ENCODE data around the gene NMRAL1.

NMRAL1 gene

GRCh38 chr16:4474192-4474961, at the start of gene NMRAL1:
NMRAL1 (minus strand) TSS chr16:4474625; CDS start chr16:4474132, 493 bp downstream.
- peak; percentile 86 for FAIRE-seq

GRCh38 chr16:4523686-4524085, 49.3 kb upstream of the NMRAL1 start:
- FAIRE-seq, result no peak

- FAIRE-seq, result no peak
Observed at GRCh38 chr16:4522051-4522581, 47.7 kb upstream of the NMRAL1 start.

GRCh38 chr16:4520913-4521312, 46.5 kb upstream of the NMRAL1 start:
- no peak for FAIRE-seq

GRCh38 chr16:4519274-4520058, 45.0 kb upstream of the NMRAL1 start:
- FAIRE-seq, result no peak

GRCh38 chr16:4517812-4518680, 43.6 kb upstream of the NMRAL1 start:
- peak; percentile 34 for FAIRE-seq

GRCh38 chr16:4515611-4516233, 41.3 kb upstream of the NMRAL1 start:
- FAIRE-seq, result no peak

- no peak for FAIRE-seq
Observed at GRCh38 chr16:4514606-4515005, 40.2 kb upstream of the NMRAL1 start.

GRCh38 chr16:4513881-4514280, 39.5 kb upstream of the NMRAL1 start:
- FAIRE-seq, result no peak

- no peak for FAIRE-seq
Observed at GRCh38 chr16:4513086-4513860, 38.8 kb upstream of the NMRAL1 start.

- FAIRE-seq, result no peak
Observed at GRCh38 chr16:4512473-4512872, 38.0 kb upstream of the NMRAL1 start.

- FAIRE-seq, result no peak
Observed at GRCh38 chr16:4511441-4512082, 37.1 kb upstream of the NMRAL1 start.

GRCh38 chr16:4510747-4511426, 36.5 kb upstream of the NMRAL1 start:
- FAIRE-seq, result no peak

GRCh38 chr16:4510131-4510530, 35.7 kb upstream of the NMRAL1 start:
- FAIRE-seq, result no peak

- no peak for FAIRE-seq
Observed at GRCh38 chr16:4509420-4509819, 35.0 kb upstream of the NMRAL1 start.

- FAIRE-seq, result no peak
Observed at GRCh38 chr16:4508806-4509205, 34.4 kb upstream of the NMRAL1 start.

GRCh38 chr16:4507588-4508345, 33.3 kb upstream of the NMRAL1 start:
- FAIRE-seq, result no peak

- peak; percentile 84 for FAIRE-seq
Observed at GRCh38 chr16:4506450-4506849, 32.0 kb upstream of the NMRAL1 start.

GRCh38 chr16:4505356-4506147, 31.1 kb upstream of the NMRAL1 start:
- FAIRE-seq, result no peak

Data from G401.6 (cell line).